NB4 (cell line): Measurements from ENCODE around the gene ANO10.

Source experiments
- CTCF ChIP-seq: IDR thresholded peaks from one replicate; pipeline ENCODE4 v1.5.1; 2012; ENCODE audit warnings: low read depth, low read length
- MAX ChIP-seq: IDR thresholded peaks from 2 replicates; pipeline ENCODE4 v1.6.1; 2011; ENCODE audit warnings: low read depth, low read length
- MYC ChIP-seq: IDR thresholded peaks from 2 replicates; pipeline ENCODE4 v1.6.1; 2011; ENCODE audit warnings: low read depth, low read length
- POLR2A ChIP-seq: IDR thresholded peaks from 2 replicates; pipeline ENCODE4 v1.6.1; 2011; ENCODE audit warnings: mild to moderate bottlenecking; ENCODE audit not compliant: insufficient read length; ENCODE audit errors: extremely low read depth

GRCh38 chr3:43505351-43505750 is 116.5 kb downstream of the ANO10 start:
- TF ChIP-seq CTCF (no peak), POLR2A (no peak), MAX (no peak), MYC (no peak)
